Caco-2 (cell line): ENCODE results near the gene FRMD3. TPM values are rescaled to one million over a fixed set of nuclear protein-coding genes. Genes with fewer than 3 reads are reported as not detected.

Experiments used
- BruUV-seq: library from RNA; stranded (reverse); fragments of 400-500 nt; replicated peaks from 2 replicates; lab custom pipeline; 2021; lab: Mats Ljungman, UMichigan
- CTCF ChIA-PET: fragments of 300-600 bp; sonication (Branson Sonifier 250); formaldehyde crosslinking; loops from one replicate; lab custom pipeline; 2022; ENCODE audit warnings: antibody characterized with exemption; lab: Charles Lee
- POLR2A ChIA-PET: fragments of 300-600 bp; sonication (Branson Sonifier 250); formaldehyde crosslinking; loops from one replicate; lab custom pipeline; 2022; ENCODE audit warnings: antibody characterized with exemption; lab: Charles Lee
- DNase-seq, 2 experiments: peaks; one replicate each; pipeline versions ENCODE4 v3.0.0 to v3.0.0-alpha.2; 2020 to 2022
- H3K27me3 ChIP-seq: replicated peaks from 2 replicates; pipeline ENCODE4 v1.6.0; 2011; ENCODE audit warnings: low read length; ENCODE audit not compliant: control insufficient read depth, insufficient read depth
- H3K36me3 ChIP-seq: 2 replicates; pipeline ENCODE4 v1.5.1; 2011; ENCODE audit warnings: low read length; ENCODE audit not compliant: control insufficient read depth, insufficient read depth
- H3K4me1 ChIP-seq: fragments of 250-450 bp; sonication (Bioruptor Pico); 2 replicates; pipeline ENCODE4 v1.5.1; 2020; ENCODE audit warnings: mild to moderate bottlenecking
- H3K4me3 ChIP-seq: 2 replicates; pipeline ENCODE4 v1.5.1; 2011; ENCODE audit warnings: low read depth, mild to moderate bottlenecking, control low read depth, low read length
- H3K9me3 ChIP-seq: fragments of 250-450 bp; sonication (Bioruptor Pico); 2 replicates; pipeline ENCODE4 v1.5.1; 2020; ENCODE audit warnings: mild to moderate bottlenecking, moderate library complexity
- H3K27ac Mint-ChIP-seq: one replicate; pipeline ENCODE4 v1.8.0; 2022; ENCODE audit warnings: mixed read lengths; ENCODE audit not compliant: unreplicated experiment
- H3K27me3 Mint-ChIP-seq: one replicate; pipeline ENCODE4 v1.8.0; 2022; ENCODE audit warnings: mixed read lengths; ENCODE audit not compliant: insufficient read depth, unreplicated experiment
- H3K36me3 Mint-ChIP-seq: one replicate; pipeline ENCODE4 v1.8.0; 2022; ENCODE audit warnings: mild to moderate bottlenecking, mixed read lengths; ENCODE audit not compliant: insufficient read depth, unreplicated experiment
- H3K4me1 Mint-ChIP-seq: one replicate; pipeline ENCODE4 v1.8.0; 2022; ENCODE audit warnings: low read depth, mixed read lengths; ENCODE audit not compliant: unreplicated experiment
- H3K4me3 Mint-ChIP-seq: one replicate; pipeline ENCODE4 v1.8.0; 2022; ENCODE audit warnings: mild to moderate bottlenecking, moderate library complexity, mixed read lengths; ENCODE audit not compliant: unreplicated experiment
- H3K9me3 Mint-ChIP-seq: one replicate; pipeline ENCODE4 v1.8.0; 2022; ENCODE audit warnings: mixed read lengths; ENCODE audit not compliant: unreplicated experiment
- CTCF ChIP-seq, 2 experiments: fragments of 200-600 bp in 1 of 2; IDR thresholded peaks; 1 replicate in 1 of 2; 2 replicates in 1 of 2; pipeline versions ENCODE4 v1.5.1 to v1.8.0; 2011 to 2022; ENCODE audit warnings: antibody characterized with exemption in 1 of 2, control low read depth in 1 of 2, inconsistent platforms in 1 of 2, low read depth in 1 of 2, low read length in 1 of 2, mild to moderate bottlenecking in 1 of 2, moderate library complexity in 1 of 2; ENCODE audit not compliant: insufficient read depth in 1 of 2, severe bottlenecking in 1 of 2, unreplicated experiment in 1 of 2
- intact Hi-C: fragments of 100-400 bp; cut with micrococcal nuclease; formaldehyde crosslinking; loops from one replicate; pipeline ENCODE4 v1.10.0; 2022; ENCODE audit not compliant: unreplicated experiment
- total RNA-seq: library from RNA; stranded (reverse); gene quantifications from 2 replicates; pipeline ENCODE4 v1.2.3, GENCODE V29; 2022

The FRMD3 gene
- total RNA-seq, 1 experiment from 2014 or later, result not detected

DNA sequence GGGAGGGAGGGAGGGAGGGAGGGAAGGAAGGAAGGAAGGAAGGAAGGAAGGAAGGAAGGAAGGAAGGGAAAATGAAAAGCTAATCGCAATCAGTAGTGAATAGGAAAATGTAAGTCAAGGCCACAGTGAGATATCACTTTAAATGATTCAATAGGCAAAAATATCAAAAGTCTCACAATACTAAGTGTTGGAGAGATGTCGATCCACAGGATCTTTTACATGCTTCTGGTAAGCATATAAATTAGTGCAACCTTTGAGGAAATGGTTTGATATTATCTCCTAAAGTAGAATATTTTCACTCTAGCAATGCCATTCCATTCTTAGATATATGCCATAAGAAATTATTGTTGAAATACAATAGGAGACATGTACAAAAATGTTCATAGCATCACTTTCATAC is 58.4 kb downstream of the FRMD3 start:
- intact Hi-C loops, result no loop called here
- Histone ChIP-seq H3K4me3 (no peak overlapping the region), H3K36me3 (no peaks in the 10 kb centered on the region), H3K4me1 (no peaks in the 10 kb centered on the region), H3K27me3 (no peaks in the 10 kb centered on the region), H3K9me3 (no peaks in the 10 kb centered on the region)
- Mint-ChIP-seq H3K4me1 (no peaks in the 10 kb centered on the region), H3K36me3 (no peaks in the 10 kb centered on the region), H3K4me3 (no peak overlapping the region), H3K27ac (no peak overlapping the region), H3K27me3 (no peaks in the 10 kb centered on the region), H3K9me3 (no peaks in the 10 kb centered on the region)
- BruUV-seq, result no TSS peak
- ChIA-PET POLR2A (no interaction called here), CTCF (no interaction called here)
- TF ChIP-seq CTCF (IDR thresholded peaks at IDR 0.05; ENCODE audit: insufficient read depth in 1 of 2, low read depth in 1 of 2, low read length in 1 of 2, severe bottlenecking in 1 of 2, unreplicated experiment in 1 of 2), result no peak
- DNase-seq, result no peak

GRCh38 chr9:83477571-83477970 is 60.6 kb downstream of the FRMD3 start:
- TF ChIP-seq CTCF (IDR thresholded peaks at IDR 0.05; ENCODE audit: insufficient read depth in 1 of 2, low read depth in 1 of 2, low read length in 1 of 2, severe bottlenecking in 1 of 2, unreplicated experiment in 1 of 2), result no peak
- H3K4me3 Mint-ChIP-seq, result no peak overlapping the region
- H3K27me3 Mint-ChIP-seq, result peaks cover 5% of the 10 kb centered on the region
- CTCF ChIA-PET, result no interaction called here
- no TSS peak for BruUV-seq
- Histone ChIP-seq H3K27me3 (no peaks in the 10 kb centered on the region), H3K36me3 (no peaks in the 10 kb centered on the region), H3K4me3 (no peak overlapping the region), H3K9me3 (no peaks in the 10 kb centered on the region), H3K4me1 (no peaks in the 10 kb centered on the region)
- no peak for DNase-seq
- POLR2A ChIA-PET, result no interaction called here
- H3K4me1 Mint-ChIP-seq, result peaks cover 12% of the 10 kb centered on the region
- intact Hi-C loops, result no loop called here
- no peaks in the 10 kb centered on the region for H3K9me3 Mint-ChIP-seq
- no peak overlapping the region for H3K27ac Mint-ChIP-seq
- H3K36me3 Mint-ChIP-seq, result no peaks in the 10 kb centered on the region

GRCh38 chr9:83477120-83477519 is 61.1 kb downstream of the FRMD3 start:
- no peaks in the 10 kb centered on the region for H3K4me1 ChIP-seq
- Mint-ChIP-seq H3K27me3 (peaks cover 5% of the 10 kb centered on the region), H3K9me3 (no peaks in the 10 kb centered on the region), H3K27ac (no peak overlapping the region), H3K4me3 (no peak overlapping the region), H3K4me1 (peaks cover 12% of the 10 kb centered on the region), H3K36me3 (no peaks in the 10 kb centered on the region)
- no peaks in the 10 kb centered on the region for H3K36me3 ChIP-seq
- no peaks in the 10 kb centered on the region for H3K9me3 ChIP-seq
- intact Hi-C loops, result no loop called here
- H3K27me3 ChIP-seq, result no peaks in the 10 kb centered on the region
- CTCF ChIA-PET, result no interaction called here
- no TSS peak for BruUV-seq
- no peak overlapping the region for H3K4me3 ChIP-seq
- DNase-seq, result no peak
- POLR2A ChIA-PET, result no interaction called here
- no peak for TF ChIP-seq CTCF (IDR thresholded peaks at IDR 0.05; ENCODE audit: insufficient read depth in 1 of 2, low read depth in 1 of 2, low read length in 1 of 2, severe bottlenecking in 1 of 2, unreplicated experiment in 1 of 2)
